Adrenal gland (tissue), 12 donors: Measurements from ENCODE around the gene RAB25. TPM values are rescaled to one million over a fixed set of nuclear protein-coding genes. Genes with fewer than 3 reads are reported as not detected.
"Not testable (repeated sequence)": the region's sequence is repeated elsewhere in the genome, so short reads cannot be mapped to it uniquely, and the experiment has no call there.

ENCODE experiments used
- DNase-seq, 7 donors: peaks; one replicate each; pipeline ENCODE4 v3.0.0-alpha.2; 2019 to 2020
- H3K27ac ChIP-seq, 5 donors: fragments of 200-600 bp; sonication (generic) in 4 of 5; 1 replicate in 3 of 5; 2 replicates in 2 of 5; pipeline versions ENCODE4 v1.5.1 to v1.8.0; 2016 to 2020; ENCODE audit warnings: mild to moderate bottlenecking in 1 of 5
- H3K27me3 ChIP-seq: fragments of 200-600 bp; 2 replicates; pipeline ENCODE4 v1.8.0; 2021
- H3K36me3 ChIP-seq, 2 donors: fragments of 200-600 bp; replicated peaks in 1 of 2; 1 replicate in 1 of 2; 2 replicates in 1 of 2; pipeline versions ENCODE4 v1.5.1 to v1.8.0; 2018 to 2022
- H3K4me1 ChIP-seq, 2 donors: fragments of 200-600 bp; replicated peaks in 1 of 2; 1 replicate in 1 of 2; 2 replicates in 1 of 2; pipeline versions ENCODE4 v1.5.1 to v1.8.0; 2018 to 2021
- H3K4me3 ChIP-seq, 4 donors: fragments of 200-600 bp; sonication (generic) in 3 of 4; one replicate each; pipeline ENCODE4 v1.5.1; 2016 to 2018
- H3K9me3 ChIP-seq, 3 donors: fragments of 200-600 bp; sonication (generic) in 1 of 3; replicated peaks in 1 of 3; 1 replicate in 2 of 3; 2 replicates in 1 of 3; pipeline versions ENCODE4 v1.5.1 to v1.8.0; 2016 to 2021
- CTCF ChIP-seq, 6 experiments: fragments of 450-650 bp in 4 of 6; fragments of 200-600 bp in 2 of 6; sonication (generic) in 1 of 6; IDR thresholded peaks; 1 replicate in 5 of 6; 2 replicates in 1 of 6; pipeline versions ENCODE4 v1.5.1 to v1.8.0; 2016 to 2021; ENCODE audit warnings: antibody characterized with exemption in 6 of 6, mild to moderate bottlenecking in 2 of 6, moderate library complexity in 1 of 6
- POLR2A ChIP-seq, 2 donors: fragments of 450-650 bp; IDR thresholded peaks; one replicate each; pipeline ENCODE4 v1.6.1; 2017; ENCODE audit warnings: antibody characterized with exemption in 2 of 2, mild to moderate bottlenecking in 2 of 2, moderate library complexity in 1 of 2
- WGBS, 4 donors: extraction: QIAGEN DNeasy Blood & Tissue Kit in 2 of 4; methylation state at CpG; one replicate each; pipeline versions ENCODE4 v1.1.5 to v1.1.7; 2013 to 2017; 5-methylcytosine and 5-hydroxymethylcytosine counted together
- intact Hi-C, 2 donors: fragments of 100-400 bp; cut with DNase I; formaldehyde crosslinking; loops; one replicate each; pipeline versions ENCODE4 v1.14.1 to v1.15.0; 2022 to 2023
- polyA plus RNA-seq, 3 donors: library from polyadenylated mRNA; stranded (reverse); fragments of 200-250 nt in 2 of 3; fragments of 350-450 nt in 1 of 3; fragmentation: Illumina TruSeq in 1 of 3; extraction: RNeasy Lipid Tissue Mini Kit (QIAGEN cat#74804) in 1 of 3; gene quantifications; one replicate each; pipeline ENCODE4 v1.2.3, GENCODE V29; 2013 to 2014
- total RNA-seq, 9 donors: library from RNA; depleted of rRNA in 4 of 9; stranded (reverse); fragments of >200 nt in 4 of 9; fragments of 120-200 nt in 1 of 9; fragmentation: NEBNext Ultra II Directional in 1 of 9; extraction: Animal tissue kit (Norgen Biotek cat#: 25700) in 1 of 9; gene quantifications; one replicate each; pipeline versions ENCODE4 v1.1.0 to v1.2.4, GENCODE V29; 2013 to 2023
- donor health status: healthy with polysubstance abuse.
- donor health status: Bipolar disorder and iron deficiency.
- donor health status: DM: yes; HTN: yes; CAD: no.
- donor health status: DM: no; HTN: no; CAD: no.
- donor health status: DM: no; HTN: no; CAD: no.
- donor health status: DM: yes; HTN: yes; CAD: no.

RAB25 gene
- total and polyA plus RNA-seq, 12 donors = 0.17 to 0.48 (median 0.38) TPM; not detected in 9

- intact Hi-C loops = loop anchor here (5.0 to 10.0 kb wide), 3 partner anchors 65 to 127 kb away; partner anchors contain the start of gene RXFP4 (in 2 of the 2)
- Histone ChIP-seq H3K4me3 (no peak overlapping the region), H3K4me1 (no peaks in the 10 kb centered on the region), H3K9me3 (no peaks in the 10 kb centered on the region), H3K27ac (no peak overlapping the region), H3K27me3 (no peaks in the 10 kb centered on the region), H3K36me3 (no peaks in the 10 kb centered on the region)
- no peak for TF ChIP-seq POLR2A (IDR thresholded peaks at IDR 0.05)
- TF ChIP-seq CTCF (IDR thresholded peaks at IDR 0.05) = no peak
- DNase-seq = no peak
- WGBS, 4 donors = 52 to 67% (median 62%) methylated on average over 2 to 3 of the region's 3 CpGs
Observed at GRCh38 chr1:156069490-156070455, 8.8 kb downstream of the RAB25 start.

GRCh38 chr1:156070548-156070947, 9.6 kb downstream of the RAB25 start:
- WGBS, 4 donors = 61 to 73% (median 67%) methylated on average over 4 of the region's 4 CpGs
- no peaks in the 10 kb centered on the region for H3K36me3 ChIP-seq

GRCh38 chr1:156071332-156071816, 10.4 kb downstream of the RAB25 start:
- DNase-seq, H3K4me3 ChIP-seq, H3K9me3 ChIP-seq, H3K36me3 ChIP-seq, intact Hi-C loops, H3K4me1 ChIP-seq, H3K27ac ChIP-seq, H3K27me3 ChIP-seq: not testable (repeated sequence)
- 83 to 89% (median 86%) methylated on average over 6 to 7 of the region's 7 CpGs for WGBS, 4 donors

More at GRCh38 chr1:156070548-156070947, 9.6 kb downstream of the RAB25 start:
- no peak overlapping the region for H3K4me3 ChIP-seq
- H3K4me1 ChIP-seq = no peaks in the 10 kb centered on the region
- TF ChIP-seq CTCF (IDR thresholded peaks at IDR 0.05) = no peak
- no peak for TF ChIP-seq POLR2A (IDR thresholded peaks at IDR 0.05)
- H3K27ac ChIP-seq = no peak overlapping the region
- H3K27me3 ChIP-seq = no peaks in the 10 kb centered on the region
- no peaks in the 10 kb centered on the region for H3K9me3 ChIP-seq
- intact Hi-C loops = no loop called here
- no peak for DNase-seq

- no peak for DNase-seq
- Histone ChIP-seq H3K9me3 (no peaks in the 10 kb centered on the region), H3K4me1 (no peaks in the 10 kb centered on the region), H3K4me3 (no peak overlapping the region), H3K36me3 (no peaks in the 10 kb centered on the region), H3K27ac (no peak overlapping the region), H3K27me3 (no peaks in the 10 kb centered on the region)
- TF ChIP-seq POLR2A (IDR thresholded peaks at IDR 0.05) (no peak), CTCF (IDR thresholded peaks at IDR 0.05) (no peak)
- intact Hi-C loops = no loop called here
- 68 to 80% (median 75%) methylated on average over 5 to 6 of the region's 6 CpGs for WGBS, 4 donors
Observed at GRCh38 chr1:156072251-156072650, 11.3 kb downstream of the RAB25 start.
